Fibroblast of villous mesenchyme (primary cell): ENCODE results near the gene VPS52. TPM values are rescaled to one million over a fixed set of nuclear protein-coding genes. Genes with fewer than 3 reads are reported as not detected.

Experiments
- DNase-seq: peaks from one replicate; pipeline ENCODE4 v3.0.0-alpha.2; 2010; ENCODE audit warnings: low read depth
- H3K4me3 ChIP-seq: 2 replicates; pipeline ENCODE4 v1.5.1; 2011; ENCODE audit warnings: low read depth, mild to moderate bottlenecking, low read length
- total RNA-seq: library from RNA; depleted of rRNA; stranded (reverse); fragments of >200 nt; gene quantifications from 2 replicates; pipeline ENCODE4 v1.2.3, GENCODE V29; 2012
- TF ChIP-seq, protein P1 (sequence below): IDR thresholded peaks from 2 replicates; pipeline ENCODE4 v1.5.1; 2012; ENCODE audit warnings: low read depth, mild to moderate bottlenecking, low read length; ENCODE audit not compliant: insufficient read depth

VPS52 gene
- total RNA-seq, 1 donor: 38.9 TPM

DNA sequence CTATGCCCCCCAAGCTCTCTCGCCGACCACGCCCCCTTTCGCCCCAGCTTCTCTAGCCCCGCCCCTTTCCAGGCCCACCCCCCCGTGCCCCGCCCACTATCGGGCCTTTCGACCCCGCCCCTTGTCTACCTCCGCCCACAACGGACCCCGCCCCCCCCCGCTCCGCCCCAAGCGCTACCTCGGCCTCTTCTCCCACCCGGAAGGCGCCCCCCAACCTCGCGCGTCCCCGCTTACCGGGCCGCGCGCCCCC, 45.7 kb upstream of the VPS52 start:
- DNase-seq: no peak
- H3K4me3 ChIP-seq: peak overlapping the region; percentile 81
- TF ChIP-seq, protein P1, sequence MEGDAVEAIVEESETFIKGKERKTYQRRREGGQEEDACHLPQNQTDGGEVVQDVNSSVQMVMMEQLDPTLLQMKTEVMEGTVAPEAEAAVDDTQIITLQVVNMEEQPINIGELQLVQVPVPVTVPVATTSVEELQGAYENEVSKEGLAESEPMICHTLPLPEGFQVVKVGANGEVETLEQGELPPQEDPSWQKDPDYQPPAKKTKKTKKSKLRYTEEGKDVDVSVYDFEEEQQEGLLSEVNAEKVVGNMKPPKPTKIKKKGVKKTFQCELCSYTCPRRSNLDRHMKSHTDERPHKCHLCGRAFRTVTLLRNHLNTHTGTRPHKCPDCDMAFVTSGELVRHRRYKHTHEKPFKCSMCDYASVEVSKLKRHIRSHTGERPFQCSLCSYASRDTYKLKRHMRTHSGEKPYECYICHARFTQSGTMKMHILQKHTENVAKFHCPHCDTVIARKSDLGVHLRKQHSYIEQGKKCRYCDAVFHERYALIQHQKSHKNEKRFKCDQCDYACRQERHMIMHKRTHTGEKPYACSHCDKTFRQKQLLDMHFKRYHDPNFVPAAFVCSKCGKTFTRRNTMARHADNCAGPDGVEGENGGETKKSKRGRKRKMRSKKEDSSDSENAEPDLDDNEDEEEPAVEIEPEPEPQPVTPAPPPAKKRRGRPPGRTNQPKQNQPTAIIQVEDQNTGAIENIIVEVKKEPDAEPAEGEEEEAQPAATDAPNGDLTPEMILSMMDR: no peak

DNA sequence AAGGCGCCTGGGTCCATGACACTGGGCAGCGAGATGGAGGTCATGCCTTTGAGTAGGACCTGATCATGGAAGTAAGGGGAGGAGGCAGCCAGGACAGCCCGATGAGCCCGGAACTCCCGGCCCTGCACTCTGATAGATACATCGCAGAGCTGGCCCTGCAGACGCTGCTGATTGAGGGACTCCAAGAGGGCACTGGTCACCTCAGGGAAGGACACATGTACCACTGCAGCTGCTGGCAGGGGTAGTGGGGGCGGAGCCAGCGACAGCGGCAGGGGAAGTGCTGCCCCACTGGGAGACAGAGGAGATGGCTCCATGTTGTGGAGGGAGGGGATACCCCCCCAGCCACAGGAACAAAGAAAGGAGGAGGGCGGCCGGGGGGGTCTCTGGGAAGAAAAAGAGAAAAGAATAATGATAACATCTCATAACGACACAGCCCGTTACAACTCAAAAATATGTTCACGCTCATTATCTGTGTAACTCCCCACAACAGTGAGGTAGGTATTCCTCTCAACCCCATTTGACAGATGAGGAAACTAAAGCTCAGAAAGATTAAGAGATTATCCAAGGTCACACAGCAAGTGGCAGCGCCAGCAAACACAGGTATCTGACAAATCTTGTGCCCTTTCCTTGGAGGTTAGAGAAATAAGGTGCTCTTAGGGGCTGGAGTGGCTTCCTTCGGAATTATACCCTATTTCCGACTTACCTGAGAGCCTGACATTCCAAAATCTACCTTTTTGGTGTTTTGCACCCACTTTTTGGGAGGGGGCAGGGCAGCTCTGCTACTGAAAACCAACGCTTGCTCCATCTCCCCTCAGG, 45.1 kb upstream of the VPS52 start:
- TF ChIP-seq, protein P1: no peak

DNA sequence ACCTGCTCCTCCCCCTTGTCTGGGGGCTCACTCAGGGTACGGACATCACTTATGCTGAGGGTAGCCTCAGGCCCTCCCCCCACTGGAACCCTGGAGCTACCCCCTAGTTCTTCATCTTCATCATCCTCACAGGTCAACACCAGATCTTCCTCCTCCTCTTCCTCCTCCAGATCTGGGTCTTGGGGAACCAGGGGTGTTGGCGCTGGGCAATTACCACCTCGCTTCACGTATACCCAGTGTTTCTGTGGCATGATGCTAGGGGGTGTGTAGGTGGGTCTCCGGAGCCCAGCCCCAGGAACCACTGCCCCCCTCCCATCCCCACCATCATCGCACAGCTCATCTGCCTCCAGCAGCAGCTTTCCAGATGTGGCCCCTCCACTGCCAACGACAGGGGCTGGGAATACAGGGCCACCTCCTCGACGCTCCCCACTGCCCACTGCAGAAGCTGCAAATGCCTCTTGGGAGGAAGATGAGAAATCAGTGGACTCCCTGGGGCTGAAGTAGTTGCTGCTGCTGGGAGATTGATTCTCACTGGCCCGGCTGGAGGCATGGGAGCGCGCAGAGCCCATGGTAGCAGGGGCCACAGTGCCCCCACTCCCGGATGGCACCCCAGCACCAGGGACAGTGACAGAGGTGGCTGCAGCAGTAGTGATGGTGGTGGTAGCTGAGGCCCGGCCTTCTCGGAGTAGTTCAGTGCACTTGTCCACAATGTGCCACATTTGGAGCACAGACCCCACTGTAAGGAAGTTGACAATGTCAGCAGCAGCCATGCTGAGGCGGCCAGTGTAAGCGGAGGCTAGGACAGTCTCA, 44.3 kb upstream of the VPS52 start:
- DNase-seq: no peak
- H3K4me3 ChIP-seq: no peak overlapping the region
- TF ChIP-seq, protein P1: no peak

More for the DNA sequence above, 45.1 kb upstream of the VPS52 start:
- peak overlapping the region; percentile 81 for H3K4me3 ChIP-seq
- no peak for DNase-seq

DNA sequence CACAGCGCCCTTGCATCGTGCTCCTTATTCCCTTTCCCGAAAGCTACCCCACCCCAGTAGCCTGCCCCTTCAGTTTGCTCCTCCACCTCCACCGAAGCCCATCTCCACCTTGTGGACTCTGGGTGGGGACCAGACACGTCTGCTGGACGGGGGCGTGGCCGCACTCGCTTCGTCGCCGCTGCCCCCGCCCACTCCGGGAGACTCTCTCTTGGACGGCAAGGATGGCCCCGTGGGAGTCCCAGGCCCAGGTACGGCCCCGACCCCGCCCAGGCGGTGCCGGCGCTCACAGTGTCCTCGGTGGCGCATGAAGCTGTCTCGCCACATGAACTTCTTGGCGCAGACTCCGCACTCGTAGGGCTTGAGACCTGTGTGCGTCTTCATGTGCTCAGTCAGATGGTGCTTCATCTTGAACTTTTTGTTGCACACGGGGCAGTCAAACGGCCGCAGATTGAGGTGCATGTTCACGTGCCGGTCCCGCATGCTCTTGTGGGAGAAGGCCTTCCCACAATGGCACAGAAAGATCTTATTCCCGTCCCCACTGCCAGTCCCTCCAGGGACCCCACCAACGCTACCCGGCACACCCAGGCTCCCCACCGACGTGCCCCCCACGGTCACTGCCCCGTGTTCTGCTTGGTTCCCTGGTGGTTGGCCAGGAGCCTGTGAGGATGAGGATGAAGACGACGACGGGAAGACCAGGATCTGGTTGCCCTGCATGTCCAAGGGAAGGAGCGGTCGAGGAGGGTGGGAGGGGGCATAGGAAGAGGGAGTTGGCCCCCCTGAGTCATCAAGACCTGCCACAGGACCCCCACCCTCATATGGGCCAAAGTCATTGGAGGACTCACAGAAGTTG, 43.5 kb upstream of the VPS52 start:
- peak; percentile 24 for DNase-seq
- H3K4me3 ChIP-seq: peak overlapping the region; percentile 75
- TF ChIP-seq, protein P1: no peak

DNA sequence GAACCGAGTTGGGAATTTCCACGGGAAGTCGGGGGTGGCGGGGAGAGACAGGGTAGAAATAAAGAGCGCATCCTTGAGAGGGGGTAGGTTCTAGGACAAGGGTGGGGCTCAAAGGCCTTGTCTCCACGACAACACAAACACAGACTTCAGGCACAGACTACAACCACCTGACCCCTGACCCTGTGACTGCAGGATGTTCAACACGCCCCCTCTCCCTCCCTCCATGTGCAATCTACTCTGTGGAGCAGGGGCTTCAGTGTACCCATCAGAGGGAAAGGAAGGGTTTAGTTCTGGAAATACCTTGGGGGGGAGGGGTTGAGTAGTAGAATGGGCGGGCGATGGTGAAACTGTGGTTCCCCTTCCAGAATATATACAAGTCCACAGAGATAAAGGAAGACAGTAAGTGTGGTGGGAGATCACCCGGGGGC, 42.9 kb upstream of the VPS52 start:
- DNase-seq: peak; percentile 92
- H3K4me3 ChIP-seq: peak overlapping the region; percentile 75
- TF ChIP-seq, protein P1: no peak

DNA sequence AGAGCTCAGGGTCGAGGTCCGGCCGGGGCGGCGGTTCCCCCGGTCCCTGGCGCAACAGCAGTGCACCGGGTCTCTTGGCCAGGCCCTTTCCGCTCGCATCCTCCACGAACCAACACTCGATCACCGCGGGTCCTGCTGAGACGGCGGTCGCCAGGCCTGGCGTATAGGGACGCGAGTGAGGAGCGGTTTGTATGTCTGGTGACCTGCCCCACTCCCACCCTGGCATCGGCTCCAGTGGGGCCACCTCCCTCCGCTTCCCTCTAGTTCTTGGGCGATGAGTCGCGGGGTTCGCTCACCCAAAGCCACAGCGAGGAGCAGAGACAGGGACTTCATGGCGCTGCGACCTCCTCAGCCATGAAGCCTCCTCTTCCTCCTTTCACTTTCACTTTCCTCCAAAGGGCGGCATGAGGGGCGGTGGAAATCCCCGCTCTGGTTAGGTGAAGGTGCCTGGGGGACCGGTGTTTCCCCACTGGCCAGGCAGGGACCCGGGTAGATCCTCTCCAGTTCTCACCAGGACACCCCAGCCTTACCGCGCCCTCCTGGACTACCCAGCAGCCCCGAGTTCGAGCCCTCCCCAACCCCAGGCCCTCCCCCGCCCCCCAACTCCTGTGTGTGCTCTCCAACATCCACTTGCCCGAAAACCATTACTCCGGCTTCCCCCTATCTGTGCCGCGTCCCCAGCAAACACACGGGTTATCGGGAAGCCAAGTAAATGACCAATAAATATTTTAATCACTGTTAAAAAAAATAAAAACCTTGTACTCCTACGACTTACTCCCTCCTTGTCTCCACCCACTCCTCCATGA, 42.2 kb upstream of the VPS52 start, which contains the start of gene TAPBP:
Gene TAPBP, minus strand, starts transcription at position 370 of the 806 bp plus-strand sequence. Its CDS starts 37 bp downstream, at position 333.
- H3K4me3 ChIP-seq: peak within 1 kb of the TSS; percentile 75
- TF ChIP-seq, protein P1: no peak

More for the DNA sequence above, 42.2 kb upstream of the VPS52 start, which contains the start of gene TAPBP:
- DNase-seq: peak; percentile 78
